Bone marrow (tissue), 2 donors: ENCODE results near the gene PLXDC2.
"Not testable (repeated sequence)": the region's sequence is repeated elsewhere in the genome, so short reads cannot be mapped to it uniquely, and the experiment has no call there.

Experiments used
- DNase-seq, 2 donors: peaks; one replicate each; lab custom pipeline; 2025; lab: John Stamatoyannopoulos, UW

The PLXDC2 gene

GRCh38 chr10:19816411-19817230, at the start of gene PLXDC2:
Gene PLXDC2, plus strand, starts transcription at chr10:19816432.
- peak in 1 of 2 donors; percentile 84 for DNase-seq

- DNase-seq = no peak
Observed at GRCh38 chr10:19767876-19768275, 48.4 kb upstream of the PLXDC2 start.

- DNase-seq = not testable (repeated sequence)
Observed at GRCh38 chr10:19769826-19770225, 46.4 kb upstream of the PLXDC2 start.

GRCh38 chr10:19772972-19773371, 43.3 kb upstream of the PLXDC2 start:
- no peak for DNase-seq

- no peak for DNase-seq
Observed at GRCh38 chr10:19775296-19775695, 40.9 kb upstream of the PLXDC2 start.

GRCh38 chr10:19777806-19778205, 38.4 kb upstream of the PLXDC2 start:
- no peak for DNase-seq

- no peak for DNase-seq
Observed at GRCh38 chr10:19778996-19779395, 37.2 kb upstream of the PLXDC2 start.

GRCh38 chr10:19782430-19783089, 33.7 kb upstream of the PLXDC2 start:
- no peak for DNase-seq

GRCh38 chr10:19783721-19784120, 32.5 kb upstream of the PLXDC2 start:
- DNase-seq = no peak

GRCh38 chr10:19785366-19785765, 30.9 kb upstream of the PLXDC2 start:
- DNase-seq = no peak

- DNase-seq = no peak
Observed at GRCh38 chr10:19788075-19788686, 28.1 kb upstream of the PLXDC2 start.

- DNase-seq = no peak
Observed at GRCh38 chr10:19788902-19789301, 27.3 kb upstream of the PLXDC2 start.

GRCh38 chr10:19789607-19790006, 26.6 kb upstream of the PLXDC2 start:
- DNase-seq = no peak

- no peak for DNase-seq
Observed at GRCh38 chr10:19791032-19791431, 25.2 kb upstream of the PLXDC2 start.

- DNase-seq = no peak
Observed at GRCh38 chr10:19795684-19796083, 20.5 kb upstream of the PLXDC2 start.

- DNase-seq = no peak
Observed at GRCh38 chr10:19800161-19800560, 16.1 kb upstream of the PLXDC2 start.

- no peak for DNase-seq
Observed at GRCh38 chr10:19801369-19801768, 14.9 kb upstream of the PLXDC2 start.

GRCh38 chr10:19803676-19804075, 12.6 kb upstream of the PLXDC2 start:
- DNase-seq = no peak

- no peak for DNase-seq
Observed at GRCh38 chr10:19809481-19809880, 6.8 kb upstream of the PLXDC2 start.

- no peak for DNase-seq
Observed at GRCh38 chr10:19811540-19811939, 4.7 kb upstream of the PLXDC2 start.

- DNase-seq = no peak
Observed at GRCh38 chr10:19812976-19813375, 3.3 kb upstream of the PLXDC2 start.

- no peak for DNase-seq
Observed at GRCh38 chr10:19815036-19815730, 1.0 kb upstream of the PLXDC2 start.
